Mucosa of rectum (tissue), 2 donors: ENCODE results near the gene RAB24.

Experiments used
- H3K27ac ChIP-seq, 2 donors: one replicate each; pipeline ENCODE4 v1.7.0; 2013; ENCODE audit warnings: inconsistent platforms in 2 of 2, low read depth in 2 of 2, low read length in 2 of 2
- H3K27me3 ChIP-seq, 2 donors: one replicate each; pipeline ENCODE4 v1.7.0; 2013; ENCODE audit warnings: low read length in 2 of 2; ENCODE audit not compliant: control insufficient read depth in 2 of 2, insufficient read depth in 2 of 2
- H3K36me3 ChIP-seq, 2 donors: one replicate each; pipeline ENCODE4 v1.7.0; 2013; ENCODE audit warnings: low read length in 2 of 2; ENCODE audit not compliant: control insufficient read depth in 2 of 2, insufficient read depth in 2 of 2
- H3K4me1 ChIP-seq, 2 donors: one replicate each; pipeline ENCODE4 v1.7.0; 2013; ENCODE audit warnings: low read length in 2 of 2, mild to moderate bottlenecking in 1 of 2; ENCODE audit not compliant: control insufficient read depth in 2 of 2, insufficient read depth in 2 of 2
- H3K4me3 ChIP-seq, 2 donors: one replicate each; pipeline ENCODE4 v1.7.0; 2013; ENCODE audit warnings: low read length in 2 of 2
- H3K9ac ChIP-seq, 2 donors: one replicate each; pipeline ENCODE4 v1.7.0; 2013; ENCODE audit warnings: low read length in 2 of 2, low read depth in 1 of 2, mild to moderate bottlenecking in 1 of 2
- H3K9me3 ChIP-seq, 2 donors: one replicate each; pipeline ENCODE4 v1.7.0; 2013; ENCODE audit warnings: low read length in 2 of 2; ENCODE audit not compliant: control insufficient read depth in 2 of 2
- donor health status: healthy.
- donor health status: Normal muscosa, but diverticular disease.

Gene RAB24

GRCh38 chr5:177320879-177321278 is 17.4 kb upstream of the RAB24 start:
- no peak overlapping the region for H3K9ac ChIP-seq
- H3K27ac ChIP-seq: no peak overlapping the region
- peaks cover 0 to 2% of the 10 kb centered on the region in 2 donors for H3K4me1 ChIP-seq

GRCh38 chr5:177319913-177320588 is 16.5 kb upstream of the RAB24 start:
- Histone ChIP-seq H3K27ac (no peak overlapping the region), H3K9me3 (no peaks in the 10 kb centered on the region), H3K4me3 (no peak overlapping the region), H3K4me1 (no peaks in the 10 kb centered on the region), H3K9ac (no peak overlapping the region), H3K27me3 (no peaks in the 10 kb centered on the region), H3K36me3 (peaks cover 6% of the 10 kb centered on the region in 2 donors)

More at GRCh38 chr5:177320879-177321278, 17.4 kb upstream of the RAB24 start:
- H3K9me3 ChIP-seq: no peaks in the 10 kb centered on the region
- no peaks in the 10 kb centered on the region for H3K27me3 ChIP-seq
- H3K4me3 ChIP-seq: no peak overlapping the region
- peaks cover 6% of the 10 kb centered on the region in 2 donors for H3K36me3 ChIP-seq

- H3K27me3 ChIP-seq: no peaks in the 10 kb centered on the region
- H3K27ac ChIP-seq: no peak overlapping the region
- peaks cover 6% of the 10 kb centered on the region in 2 donors for H3K36me3 ChIP-seq
- H3K9ac ChIP-seq: no peak overlapping the region
- no peak overlapping the region for H3K4me3 ChIP-seq
- no peaks in the 10 kb centered on the region for H3K9me3 ChIP-seq
- H3K4me1 ChIP-seq: peaks cover under 1% of the 10 kb centered on the region in 2 donors
Observed at GRCh38 chr5:177317959-177318377, 14.4 kb upstream of the RAB24 start.

- no peaks in the 10 kb centered on the region for H3K27me3 ChIP-seq
- H3K27ac ChIP-seq: no peak overlapping the region
- peaks cover 5 to 6% of the 10 kb centered on the region in 2 donors for H3K36me3 ChIP-seq
- H3K4me3 ChIP-seq: no peak overlapping the region
- peaks cover 11 to 13% of the 10 kb centered on the region in 2 donors for H3K4me1 ChIP-seq
- H3K9me3 ChIP-seq: no peaks in the 10 kb centered on the region
- H3K9ac ChIP-seq: no peak overlapping the region
Observed at GRCh38 chr5:177316005-177316404, 12.5 kb upstream of the RAB24 start.

GRCh38 chr5:177315411-177315810 is 11.9 kb upstream of the RAB24 start:
- Histone ChIP-seq H3K27me3 (no peaks in the 10 kb centered on the region), H3K9ac (no peak overlapping the region), H3K36me3 (peaks cover 3 to 6% of the 10 kb centered on the region in 2 donors), H3K4me3 (no peak overlapping the region), H3K9me3 (no peaks in the 10 kb centered on the region), H3K4me1 (peaks cover 13 to 17% of the 10 kb centered on the region in 2 donors), H3K27ac (no peak overlapping the region)

GRCh38 chr5:177314376-177315342 is 11.1 kb upstream of the RAB24 start:
- Histone ChIP-seq H3K4me3 (no peak overlapping the region), H3K4me1 (peaks cover 13 to 22% of the 10 kb centered on the region in 2 donors), H3K27ac (no peak overlapping the region)

GRCh38 chr5:177313561-177314259 is 10.2 kb upstream of the RAB24 start:
- Histone ChIP-seq H3K9me3 (no peaks in the 10 kb centered on the region), H3K27me3 (no peaks in the 10 kb centered on the region), H3K36me3 (peaks cover 3 to 7% of the 10 kb centered on the region in 2 donors), H3K4me1 (peaks cover 13 to 29% of the 10 kb centered on the region in 2 donors), H3K4me3 (no peak overlapping the region), H3K9ac (no peak overlapping the region), H3K27ac (no peak overlapping the region)

More at GRCh38 chr5:177314376-177315342, 11.1 kb upstream of the RAB24 start:
- peaks cover 3% of the 10 kb centered on the region in 2 donors for H3K36me3 ChIP-seq
- H3K9ac ChIP-seq: no peak overlapping the region
- H3K27me3 ChIP-seq: no peaks in the 10 kb centered on the region
- no peaks in the 10 kb centered on the region for H3K9me3 ChIP-seq

- H3K9ac ChIP-seq: peak overlapping the region in 1 of 2 donors; percentile 17
- H3K9me3 ChIP-seq: no peaks in the 10 kb centered on the region
- H3K27ac ChIP-seq: peak overlapping the region in 1 of 2 donors; percentile 24
- H3K27me3 ChIP-seq: no peaks in the 10 kb centered on the region
- peaks cover 13 to 34% of the 10 kb centered on the region in 2 donors for H3K4me1 ChIP-seq
- H3K36me3 ChIP-seq: peaks cover 3 to 7% of the 10 kb centered on the region in 2 donors
- peak overlapping the region; percentile 54 to 62 for H3K4me3 ChIP-seq
Observed at GRCh38 chr5:177312649-177313181, 9.2 kb upstream of the RAB24 start.

- peak within 1 kb of the TSS; percentile 32 to 51 for H3K9ac ChIP-seq
- H3K4me1 ChIP-seq: peaks cover 13 to 35% of the 10 kb centered on the region in 2 donors
- no peaks in the 10 kb centered on the region for H3K27me3 ChIP-seq
- H3K27ac ChIP-seq: peak within 1 kb of the TSS; percentile 58 to 67
- no peaks in the 10 kb centered on the region for H3K9me3 ChIP-seq
- peaks cover 4 to 8% of the 10 kb centered on the region in 2 donors for H3K36me3 ChIP-seq
- H3K4me3 ChIP-seq: peak within 1 kb of the TSS; percentile 62 to 67
Observed at GRCh38 chr5:177311723-177312648, 8.5 kb upstream of the RAB24 start, which contains the start of gene MXD3. MXD3 (minus strand) TSS chr5:177311898; CDS start chr5:177311830, 68 bp downstream.
